TTC549 (cell line): ENCODE results near the gene MBD5.

Experiments
- FAIRE-seq: peaks from 2 replicates; lab custom pipeline; 2012; peaks lifted over from hg19 to GRCh38; lab: Jason Lieb, UNC

The MBD5 gene

GRCh38 chr2:148124271-148124670 lies 103.4 kb downstream of the MBD5 start:
- no peak for FAIRE-seq

- no peak for FAIRE-seq
Measured at GRCh38 chr2:148130581-148130980, 109.7 kb downstream of the MBD5 start.

- FAIRE-seq, result no peak
Measured at GRCh38 chr2:148132412-148132811, 111.5 kb downstream of the MBD5 start.

- FAIRE-seq, result no peak
Measured at GRCh38 chr2:148135705-148136104, 114.8 kb downstream of the MBD5 start.

GRCh38 chr2:148136441-148136840 lies 115.5 kb downstream of the MBD5 start:
- no peak for FAIRE-seq

- no peak for FAIRE-seq
Measured at GRCh38 chr2:148161909-148162435, 141.1 kb downstream of the MBD5 start.

- FAIRE-seq, result no peak
Measured at GRCh38 chr2:148162871-148163270, 142.0 kb downstream of the MBD5 start.

GRCh38 chr2:148165975-148166374 lies 145.1 kb downstream of the MBD5 start:
- FAIRE-seq, result no peak

GRCh38 chr2:148167241-148167766 lies 146.4 kb downstream of the MBD5 start:
- no peak for FAIRE-seq

- no peak for FAIRE-seq
Measured at GRCh38 chr2:148167855-148168254, 147.0 kb downstream of the MBD5 start.

- FAIRE-seq, result no peak
Measured at GRCh38 chr2:148172131-148172753, 151.4 kb downstream of the MBD5 start.

GRCh38 chr2:148173168-148173567 lies 152.3 kb downstream of the MBD5 start:
- no peak for FAIRE-seq

GRCh38 chr2:148177559-148177958 lies 156.7 kb downstream of the MBD5 start:
- no peak for FAIRE-seq

- FAIRE-seq, result no peak
Measured at GRCh38 chr2:148179724-148180123, 158.8 kb downstream of the MBD5 start.

- FAIRE-seq, result no peak
Measured at GRCh38 chr2:148184976-148185375, 164.1 kb downstream of the MBD5 start.

- FAIRE-seq, result no peak
Measured at GRCh38 chr2:148194882-148195281, 174.0 kb downstream of the MBD5 start.

GRCh38 chr2:148201075-148202004 lies 180.4 kb downstream of the MBD5 start:
- no peak for FAIRE-seq

GRCh38 chr2:148202237-148202636 lies 181.3 kb downstream of the MBD5 start:
- no peak for FAIRE-seq

GRCh38 chr2:148207111-148207510 lies 186.2 kb downstream of the MBD5 start:
- FAIRE-seq, result no peak

- no peak for FAIRE-seq
Measured at GRCh38 chr2:148209603-148210002, 188.7 kb downstream of the MBD5 start.

GRCh38 chr2:148218326-148219075 lies 197.6 kb downstream of the MBD5 start:
- FAIRE-seq, result peak; percentile 29

GRCh38 chr2:148221166-148221565 lies 200.3 kb downstream of the MBD5 start:
- no peak for FAIRE-seq
